ENCODE data around the gene SLC25A33. TPM values are rescaled to one million over a fixed set of nuclear protein-coding genes. Genes with fewer than 3 reads are reported as not detected.

The SLC25A33 gene
- polyA plus RNA-seq, 1 donor from 2014 or later, result 19.1 TPM

GRCh38 chr1:9603766-9604753 lies 64.8 kb downstream of the SLC25A33 start:
- no peak overlapping the region for H3K27ac ChIP-seq (ENCODE audit: low read length)
- no peaks in the 10 kb centered on the region for H3K9me2 ChIP-seq (ENCODE audit: insufficient read depth, low read length)
- H2AFZ ChIP-seq (ENCODE audit: low read depth, low read length), result no peak overlapping the region
- H3K9me3 ChIP-seq (ENCODE audit: low read length), result no peaks in the 10 kb centered on the region
- no peak overlapping the region for H3K4me2 ChIP-seq (ENCODE audit: low read length)
- H3K36me3 ChIP-seq (ENCODE audit: insufficient read depth, low read length), result no peaks in the 10 kb centered on the region
- no peak for TF ChIP-seq RAD21 (conservative IDR thresholded peaks at IDR 0.05)
- TF ChIP-seq EP300 (conservative IDR thresholded peaks at IDR 0.05; ENCODE audit: poor library complexity, severe bottlenecking), result no peak
- TF ChIP-seq CTCF (IDR thresholded peaks at IDR 0.05; ENCODE audit: poor library complexity, severe bottlenecking), result no peak
- TF ChIP-seq MXI1 (conservative IDR thresholded peaks at IDR 0.05; ENCODE audit: poor library complexity, severe bottlenecking), result no peak
- TF ChIP-seq SMC3 (conservative IDR thresholded peaks at IDR 0.05; ENCODE audit: poor library complexity), result no peak
- TF ChIP-seq TAF1 (IDR thresholded peaks at IDR 0.05; ENCODE audit: low read depth), result no peak
- TF ChIP-seq POLR2AphosphoS5 (IDR thresholded peaks at IDR 0.05), result no peak
- TF ChIP-seq REST (IDR thresholded peaks at IDR 0.05; ENCODE audit: borderline replicate concordance), result no peak
- H3K27me3 ChIP-seq (ENCODE audit: insufficient read depth, low read depth, low read length), result no peaks in the 10 kb centered on the region
- no peaks in the 10 kb centered on the region for H4K20me1 ChIP-seq (ENCODE audit: insufficient read depth)
- no peaks in the 10 kb centered on the region for H3F3A ChIP-seq (ENCODE audit: insufficient read depth, low read length, poor library complexity, severe bottlenecking)
- no peaks in the 10 kb centered on the region for H3K79me2 ChIP-seq (replicated peaks; ENCODE audit: insufficient read depth, low read length)
- no peak overlapping the region for H3K9ac ChIP-seq (ENCODE audit: low read length)
- H3K4me3 ChIP-seq (ENCODE audit: low read length), result no peak overlapping the region

DNA sequence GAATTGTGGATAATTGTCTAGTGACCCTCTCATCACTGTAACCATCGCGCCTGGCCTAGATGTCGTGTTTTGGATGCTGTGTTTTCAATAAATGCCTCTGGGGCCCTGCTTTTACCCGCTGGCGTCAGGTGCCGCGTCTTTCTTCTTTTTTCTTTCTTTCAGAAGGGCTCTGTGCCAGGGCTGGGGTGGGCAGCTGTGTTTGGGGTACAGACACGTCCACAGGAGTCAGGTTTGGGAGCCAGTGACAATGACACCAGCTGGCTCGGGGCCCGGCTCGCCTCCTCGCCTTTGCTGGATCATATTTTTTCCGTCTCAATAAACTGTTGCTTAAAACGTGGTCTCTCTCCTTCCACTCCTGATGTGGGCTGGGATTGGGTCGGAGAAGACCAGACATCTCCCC lies 65.6 kb downstream of the SLC25A33 start:
- no peak overlapping the region for H3K9ac ChIP-seq (ENCODE audit: low read length)
- no peaks in the 10 kb centered on the region for H3F3A ChIP-seq (ENCODE audit: insufficient read depth, low read length, poor library complexity, severe bottlenecking)
- H3K36me3 ChIP-seq (ENCODE audit: insufficient read depth, low read length), result no peaks in the 10 kb centered on the region
- H3K27me3 ChIP-seq (ENCODE audit: insufficient read depth, low read depth, low read length), result no peaks in the 10 kb centered on the region
- H3K79me2 ChIP-seq (replicated peaks; ENCODE audit: insufficient read depth, low read length), result no peaks in the 10 kb centered on the region
- no peak overlapping the region for H2AFZ ChIP-seq (ENCODE audit: low read depth, low read length)
- H3K27ac ChIP-seq (ENCODE audit: low read length), result no peak overlapping the region
- no peak overlapping the region for H3K4me2 ChIP-seq (ENCODE audit: low read length)
- no peaks in the 10 kb centered on the region for H3K9me3 ChIP-seq (ENCODE audit: low read length)
- H3K9me2 ChIP-seq (ENCODE audit: insufficient read depth, low read length), result no peaks in the 10 kb centered on the region
- H3K4me3 ChIP-seq (ENCODE audit: low read length), result no peak overlapping the region
- H4K20me1 ChIP-seq (ENCODE audit: insufficient read depth), result no peaks in the 10 kb centered on the region
- TF ChIP-seq POLR2AphosphoS5 (IDR thresholded peaks at IDR 0.05), result no peak
- TF ChIP-seq SMC3 (conservative IDR thresholded peaks at IDR 0.05; ENCODE audit: poor library complexity), result no peak
- TF ChIP-seq EP300 (conservative IDR thresholded peaks at IDR 0.05; ENCODE audit: poor library complexity, severe bottlenecking), result no peak
- no peak for TF ChIP-seq MXI1 (conservative IDR thresholded peaks at IDR 0.05; ENCODE audit: poor library complexity, severe bottlenecking)
- no peak for TF ChIP-seq CTCF (IDR thresholded peaks at IDR 0.05; ENCODE audit: poor library complexity, severe bottlenecking)
- no peak for TF ChIP-seq EZH2 (IDR thresholded peaks at IDR 0.05; ENCODE audit: borderline replicate concordance, insufficient read depth, low read length, poor library complexity, severe bottlenecking)
- TF ChIP-seq REST (IDR thresholded peaks at IDR 0.05; ENCODE audit: borderline replicate concordance), result no peak
- TF ChIP-seq TAF1 (IDR thresholded peaks at IDR 0.05; ENCODE audit: low read depth), result no peak
- no peak for TF ChIP-seq RAD21 (conservative IDR thresholded peaks at IDR 0.05)

Data from neural cell (in vitro differentiated cells).